GM18502 (cell line): ENCODE data around the gene IGFBPL1.
"Not testable (repeated sequence)": the region's sequence is repeated elsewhere in the genome, so short reads cannot be mapped to it uniquely, and the experiment has no call there.

Source experiments
- ATAC-seq: cut with Tn5 transposase; IDR thresholded peaks from one replicate; pipeline ENCODE4 v1.9.1; 2021; ENCODE audit warnings: mild to moderate bottlenecking; ENCODE audit not compliant: unreplicated experiment, poor library complexity

Gene IGFBPL1

GRCh38 chr9:38401994-38402393, 22.3 kb downstream of the IGFBPL1 start:
- no peak for ATAC-seq

DNA sequence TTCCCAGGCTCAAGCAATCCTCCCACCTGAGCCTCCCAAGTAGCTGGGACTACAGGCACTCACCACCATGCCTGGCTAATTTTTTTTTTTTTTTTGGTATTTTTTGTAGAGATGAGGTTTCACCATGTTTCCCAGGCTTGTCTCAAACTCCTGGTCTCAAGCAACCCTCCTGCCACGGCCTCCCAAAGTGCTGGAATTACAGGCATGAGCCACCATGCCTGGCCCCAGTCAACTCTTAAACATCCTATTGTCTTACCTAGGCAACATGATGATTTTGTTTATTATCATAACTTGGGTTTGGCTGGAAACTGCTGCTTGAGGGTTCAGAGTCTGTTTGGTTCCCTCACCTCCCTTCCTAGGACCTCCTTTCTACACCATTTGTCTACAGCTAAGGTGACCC, 25.1 kb downstream of the IGFBPL1 start:
- ATAC-seq, result not testable (repeated sequence)

DNA sequence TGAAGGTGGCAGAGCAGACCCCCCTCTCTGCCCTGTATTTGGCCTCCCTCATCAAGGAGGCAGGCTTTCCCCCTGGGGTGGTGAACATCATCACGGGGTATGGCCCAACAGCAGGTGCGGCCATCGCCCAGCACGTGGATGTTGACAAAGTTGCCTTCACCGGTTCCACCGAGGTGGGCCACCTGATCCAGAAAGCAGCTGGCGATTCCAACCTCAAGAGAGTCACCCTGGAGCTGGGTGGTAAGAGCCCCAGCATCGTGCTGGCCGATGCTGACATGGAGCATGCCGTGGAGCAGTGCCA, 27.9 kb downstream of the IGFBPL1 start:
- ATAC-seq, result no peak

DNA sequence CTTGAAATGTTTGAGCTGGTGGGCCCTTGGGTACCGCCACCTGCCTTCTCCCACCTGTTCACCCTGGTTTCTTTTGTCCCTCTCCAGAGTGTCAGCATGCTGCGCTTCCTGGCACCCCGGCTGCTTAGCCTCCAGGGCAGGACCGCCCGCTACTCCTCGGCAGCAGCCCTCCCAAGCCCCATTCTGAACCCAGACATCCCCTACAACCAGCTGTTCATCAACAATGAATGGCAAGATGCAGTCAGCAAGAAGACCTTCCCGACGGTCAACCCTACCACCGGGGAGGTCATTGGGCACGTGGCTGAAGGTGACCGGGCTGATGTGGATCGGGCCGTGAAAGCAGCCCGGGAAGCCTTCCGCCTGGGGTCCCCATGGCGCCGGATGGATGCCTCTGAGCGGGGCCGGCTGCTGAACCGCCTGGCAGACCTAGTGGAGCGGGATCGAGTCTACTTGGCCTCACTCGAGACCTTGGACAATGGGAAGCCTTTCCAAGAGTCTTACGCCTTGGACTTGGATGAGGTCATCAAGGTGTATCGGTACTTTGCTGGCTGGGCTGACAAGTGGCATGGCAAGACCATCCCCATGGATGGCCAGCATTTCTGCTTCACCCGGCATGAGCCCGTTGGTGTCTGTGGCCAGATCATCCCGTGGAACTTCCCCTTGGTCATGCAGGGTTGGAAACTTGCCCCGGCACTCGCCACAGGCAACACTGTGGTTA, 28.4 kb downstream of the IGFBPL1 start:
- no peak for ATAC-seq

- no peak for ATAC-seq
These were observed 29.8 kb downstream of the IGFBPL1 start for GRCh38 chr9:38394416-38394815.

DNA sequence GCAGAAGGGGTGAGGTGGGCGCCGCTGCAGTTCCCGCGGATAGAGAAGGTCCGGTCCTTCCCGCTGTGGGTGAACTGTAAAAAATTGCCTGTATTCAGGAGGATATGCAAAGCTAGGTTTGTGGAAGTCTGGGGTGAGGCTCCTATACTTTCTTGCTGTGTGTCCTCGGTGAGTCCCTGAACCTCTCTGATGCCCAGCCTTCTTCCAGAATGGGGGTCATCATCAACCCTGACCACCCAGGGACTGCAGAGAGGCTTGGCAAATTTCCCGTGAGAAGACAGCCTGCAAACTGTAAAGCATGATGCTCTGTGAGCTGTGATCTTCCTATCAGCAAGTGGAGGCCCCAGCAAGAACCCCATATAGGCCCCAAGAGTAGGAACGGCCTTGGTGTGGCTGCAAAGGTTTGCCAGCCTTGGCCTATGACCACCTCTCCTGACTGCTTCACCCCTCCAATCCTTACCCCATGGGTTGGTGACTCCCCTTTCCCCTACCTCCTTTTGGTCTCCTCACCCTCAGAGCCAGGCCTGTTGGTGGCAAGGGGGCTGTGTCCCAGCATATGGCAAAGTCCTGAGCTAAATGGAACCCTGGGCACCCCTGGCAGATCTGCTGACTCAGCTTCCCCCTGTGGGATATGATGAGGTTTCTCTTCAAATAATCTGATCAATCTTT, 31.0 kb downstream of the IGFBPL1 start:
- peak; percentile 17 for ATAC-seq

- peak; percentile 99 for ATAC-seq
These were observed 31.8 kb downstream of the IGFBPL1 start, which contains the start of gene ALDH1B1 for GRCh38 chr9:38392235-38393127. ALDH1B1 (plus strand) TSS chr9:38392702; CDS start chr9:38395749, 3,047 bp downstream.

GRCh38 chr9:38391278-38392118, 32.8 kb downstream of the IGFBPL1 start:
- no peak for ATAC-seq

DNA sequence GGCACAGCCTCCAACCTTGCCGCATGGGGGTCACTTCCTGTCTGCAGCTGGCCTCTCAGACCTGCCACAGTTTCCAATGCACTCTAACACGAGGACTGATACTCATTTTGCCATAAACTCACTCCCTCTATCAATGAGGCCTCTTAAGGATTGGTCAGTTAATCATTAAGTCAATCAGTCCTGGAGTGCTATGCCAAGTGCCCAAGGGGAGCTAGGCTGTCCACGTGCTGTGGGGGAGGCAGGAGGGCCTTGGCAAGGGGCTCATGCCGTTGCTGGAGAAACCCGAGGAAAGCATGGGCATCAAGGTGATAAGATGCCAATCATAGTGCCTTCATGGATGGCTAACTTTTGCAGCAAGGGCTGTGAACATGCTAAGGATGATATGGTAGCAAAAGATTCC, 33.4 kb downstream of the IGFBPL1 start:
- no peak for ATAC-seq

DNA sequence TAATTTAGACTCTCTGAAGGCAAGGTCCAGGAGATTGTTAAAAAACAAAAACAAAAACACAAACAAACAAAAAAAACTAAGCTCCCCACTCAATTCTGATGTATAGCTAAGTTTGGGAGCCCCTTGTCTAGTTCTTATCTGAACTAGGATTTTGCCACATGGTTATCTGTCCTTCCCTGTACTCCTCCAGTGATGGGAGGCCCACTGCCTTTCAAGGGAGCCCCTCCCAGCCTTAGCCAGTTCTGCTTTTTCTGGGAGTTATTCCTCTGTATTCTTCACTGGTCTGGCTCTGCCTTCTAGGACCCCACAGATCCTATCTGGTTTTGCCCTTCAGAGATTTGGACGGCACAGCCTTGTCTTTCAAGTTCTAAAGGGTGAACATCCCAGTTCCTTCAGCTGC, 33.8 kb downstream of the IGFBPL1 start:
- no peak for ATAC-seq

DNA sequence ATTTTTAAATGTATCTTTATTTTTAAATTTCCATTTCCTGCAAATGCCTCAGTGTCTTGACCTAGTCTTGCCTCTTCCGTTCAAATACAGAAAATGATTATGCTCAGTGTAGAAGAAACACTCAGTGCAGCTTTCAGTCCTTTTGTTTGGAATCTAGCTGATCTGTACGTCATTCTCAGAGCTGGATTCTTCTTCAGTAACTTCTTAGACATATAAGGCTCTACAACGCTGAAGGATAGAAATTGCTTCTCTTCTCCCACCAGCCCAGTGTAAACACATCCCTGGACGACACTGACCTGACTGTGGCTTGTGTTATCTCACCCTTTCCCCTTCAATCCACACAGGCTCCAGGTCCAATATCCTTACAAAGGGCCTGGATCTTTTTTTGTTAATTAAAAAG, 34.9 kb downstream of the IGFBPL1 start:
- ATAC-seq, result no peak

- ATAC-seq, result no peak
These were observed 35.7 kb downstream of the IGFBPL1 start for GRCh38 chr9:38388283-38389223.

- no peak for ATAC-seq
These were observed 36.5 kb downstream of the IGFBPL1 start for GRCh38 chr9:38387751-38388150.

DNA sequence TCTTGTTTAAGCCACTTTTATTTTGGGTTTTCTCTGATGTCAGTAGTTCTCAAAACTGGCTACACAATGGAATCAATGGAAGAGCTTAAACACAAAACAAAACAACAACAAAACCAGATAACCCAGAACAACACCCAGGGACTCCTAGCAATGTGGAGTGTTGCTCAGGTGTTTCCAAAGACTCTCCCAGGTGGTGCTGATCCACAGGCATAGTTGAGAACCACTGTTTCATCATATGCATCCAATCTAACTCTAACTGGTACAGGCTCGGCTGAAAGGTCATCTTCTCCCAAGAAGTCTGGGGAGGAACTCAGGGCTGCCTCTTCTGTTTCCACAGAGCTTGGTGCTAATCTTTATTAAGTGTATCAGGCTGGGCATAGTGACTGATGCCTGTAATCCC, 37.2 kb downstream of the IGFBPL1 start:
- no peak for ATAC-seq

DNA sequence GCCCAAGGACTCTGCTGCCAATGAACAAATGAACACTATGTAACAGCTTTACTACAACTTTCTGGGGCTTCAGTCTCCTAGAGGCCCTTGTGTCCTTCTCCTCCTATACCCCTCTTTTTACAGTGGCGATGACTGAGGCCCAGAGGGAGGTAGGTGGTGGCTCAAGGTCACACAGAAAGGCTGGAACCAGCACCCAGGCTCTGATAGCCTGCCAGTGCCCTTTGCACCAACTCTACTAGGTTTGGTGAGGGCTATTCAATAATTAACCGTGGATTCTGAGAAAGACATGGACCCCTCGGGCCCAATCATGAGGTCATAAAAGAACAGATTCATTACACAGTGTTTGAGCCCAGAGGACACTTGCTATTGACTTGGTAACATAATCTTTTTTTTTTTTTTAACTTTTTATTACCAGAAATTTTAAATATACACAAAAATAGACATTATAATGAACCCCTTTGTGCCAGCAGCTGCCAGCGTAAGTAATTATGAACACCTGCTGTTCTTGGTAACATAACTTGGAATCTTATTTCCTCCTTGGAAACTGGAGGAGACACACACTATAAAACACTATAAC, 37.8 kb downstream of the IGFBPL1 start:
- no peak for ATAC-seq

GRCh38 chr9:38385896-38386295, 38.4 kb downstream of the IGFBPL1 start:
- no peak for ATAC-seq

DNA sequence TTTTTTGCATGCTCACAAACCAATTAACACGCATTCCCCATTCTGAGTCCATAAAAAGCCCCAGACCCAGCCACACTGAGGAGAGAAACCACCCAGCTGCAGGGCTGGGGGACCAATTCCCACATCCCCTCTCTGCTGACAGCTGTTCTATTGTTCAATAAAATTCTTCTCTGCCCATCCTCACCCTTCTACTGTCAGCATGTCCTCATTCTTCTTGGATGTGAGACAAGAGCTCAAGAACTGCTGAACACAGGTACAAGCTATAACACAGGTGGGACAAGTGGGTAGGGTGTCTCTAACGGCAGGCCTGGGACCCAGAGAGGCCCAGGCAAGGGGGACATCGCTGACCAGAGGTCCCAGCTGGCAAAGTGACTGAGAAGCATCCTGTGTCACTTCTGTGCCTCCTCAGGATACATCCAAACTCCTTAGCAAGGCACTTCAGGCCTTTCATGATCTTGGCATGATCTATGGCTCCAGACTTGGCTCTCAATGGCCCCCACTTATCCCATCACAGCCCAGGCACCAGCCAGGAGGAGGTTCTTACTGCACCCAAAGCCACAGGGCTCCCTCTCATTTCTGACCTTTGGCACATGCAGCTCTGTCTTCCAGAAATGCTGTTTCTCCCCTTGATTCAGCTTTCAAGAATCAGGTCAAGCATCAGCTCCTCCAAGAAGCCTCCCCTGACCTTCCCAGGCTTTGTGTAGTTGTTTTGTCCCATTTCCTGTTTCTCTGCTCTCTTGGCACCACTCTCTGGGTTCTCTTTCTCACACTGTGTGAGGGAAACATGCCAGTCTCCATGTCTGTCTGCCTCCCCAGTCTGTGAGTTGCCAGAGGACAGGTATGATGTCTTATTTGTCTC, 39.0 kb downstream of the IGFBPL1 start:
- no peak for ATAC-seq

DNA sequence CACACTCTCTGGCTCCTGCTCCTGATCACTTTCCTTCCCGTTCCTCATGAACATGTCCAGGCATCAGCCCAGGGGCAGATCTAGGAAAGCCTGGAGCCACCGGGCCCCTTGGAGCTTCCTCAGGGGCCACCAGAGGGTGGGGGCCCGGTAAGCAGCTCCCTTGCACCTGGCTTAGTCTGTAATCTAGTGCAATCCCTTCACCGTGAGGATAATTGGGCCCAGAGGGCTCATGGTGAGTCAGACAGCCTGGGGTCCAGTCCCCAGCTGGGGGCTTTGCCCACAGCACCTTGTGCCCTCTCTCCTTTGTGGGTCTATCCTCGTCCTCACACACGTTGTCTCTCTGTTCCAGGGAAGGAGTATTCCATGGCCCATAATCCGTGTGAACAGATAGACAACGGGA, 42.1 kb downstream of the IGFBPL1 start:
- ATAC-seq, result no peak
